Measurements from ENCODE around the gene DIO2.

Gene DIO2

GRCh38 chr14:80208461-80208860 is 2.8 kb downstream of the DIO2 start:
- no peak for TF ChIP-seq CTCF (IDR thresholded peaks at IDR 0.05; ENCODE audit: low read length, missing control alignments)
- no peak overlapping the region for H3K4me3 ChIP-seq (replicated peaks; ENCODE audit: low read depth, low read length)
- DNase-seq (ENCODE audit: low read depth): no peak

- no peak for TF ChIP-seq CTCF (IDR thresholded peaks at IDR 0.05; ENCODE audit: low read length, missing control alignments)
- DNase-seq (ENCODE audit: low read depth): no peak
- H3K4me3 ChIP-seq (replicated peaks; ENCODE audit: low read depth, low read length): no peak overlapping the region
Observed at GRCh38 chr14:80206351-80207080, 4.8 kb downstream of the DIO2 start.

DNA sequence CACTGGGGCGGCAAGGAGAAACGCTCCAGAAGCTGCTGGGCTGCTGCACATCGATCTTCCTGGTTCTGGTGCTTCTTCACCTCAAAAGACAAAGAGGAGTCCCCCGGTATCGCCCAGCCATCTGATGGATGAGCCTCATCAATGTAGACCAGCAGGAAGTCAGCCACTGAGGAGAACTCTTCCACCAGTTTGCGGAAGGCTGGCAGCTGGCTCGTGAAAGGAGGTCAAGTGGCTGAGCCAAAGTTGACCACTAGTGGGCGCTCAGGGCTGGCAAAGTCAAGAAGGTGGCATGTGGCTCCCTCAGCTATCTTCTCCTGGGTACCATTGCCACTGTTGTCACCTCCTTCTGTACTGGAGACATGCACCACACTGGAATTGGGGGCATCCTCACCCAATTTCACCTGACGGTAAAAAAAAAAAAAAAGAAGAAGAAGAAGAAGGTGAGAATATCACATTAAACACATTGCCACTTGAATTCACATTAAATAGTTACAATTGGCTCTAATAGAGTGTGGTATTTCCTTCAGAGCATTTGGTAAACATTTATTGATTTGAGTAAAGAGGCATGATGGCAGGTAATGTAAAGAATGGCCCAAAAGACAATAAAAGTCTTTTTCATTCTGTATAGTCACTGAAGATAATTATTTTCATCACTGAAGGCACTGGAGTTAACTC is 8.3 kb downstream of the DIO2 start:
- peak; percentile 46 for TF ChIP-seq CTCF (IDR thresholded peaks at IDR 0.05; ENCODE audit: low read length, missing control alignments)
- no peak overlapping the region for H3K4me3 ChIP-seq (replicated peaks; ENCODE audit: low read depth, low read length)
- DNase-seq (ENCODE audit: low read depth): peak; percentile 11

DNA sequence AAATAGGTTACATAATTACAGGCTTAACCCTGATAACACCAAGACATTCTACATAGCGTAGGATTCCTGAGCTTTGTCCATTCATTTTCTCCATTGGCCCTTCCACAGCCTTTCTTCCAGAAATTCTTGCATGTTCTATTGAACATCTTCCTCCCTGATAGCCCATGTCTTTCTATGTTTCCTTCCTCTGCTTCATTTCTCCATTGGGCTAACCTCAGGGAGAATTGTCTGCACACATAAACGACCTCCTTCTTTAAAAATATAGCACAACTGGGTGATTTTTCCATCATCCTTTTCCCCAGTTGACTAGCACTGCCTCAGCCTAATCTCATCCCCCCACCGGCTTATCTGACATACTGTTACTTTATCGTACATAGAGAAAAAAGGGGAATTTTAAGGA is 11.2 kb downstream of the DIO2 start:
- DNase-seq (ENCODE audit: low read depth): no peak
- no peak overlapping the region for H3K4me3 ChIP-seq (replicated peaks; ENCODE audit: low read depth, low read length)
- TF ChIP-seq CTCF (IDR thresholded peaks at IDR 0.05; ENCODE audit: low read length, missing control alignments): no peak

DNA sequence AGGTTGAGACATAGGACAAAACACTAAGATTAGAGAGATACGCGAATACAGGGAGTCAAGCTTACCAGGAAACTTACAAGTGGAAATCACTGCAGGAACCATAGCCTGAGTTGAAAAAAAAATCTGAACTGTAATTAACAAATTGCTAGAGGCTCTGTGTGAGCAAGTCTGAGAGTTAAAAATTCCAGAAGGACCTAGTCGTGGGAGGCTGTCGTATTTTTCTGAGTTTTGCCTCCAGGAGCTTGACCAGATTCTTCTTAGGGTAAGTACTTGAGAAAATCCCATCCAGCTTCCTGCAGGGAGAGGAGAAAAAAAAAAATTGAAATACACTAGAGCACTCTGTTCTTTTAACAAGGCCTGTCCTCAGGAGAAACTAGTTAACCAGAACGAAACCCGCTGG is 22.7 kb downstream of the DIO2 start:
- TF ChIP-seq CTCF (IDR thresholded peaks at IDR 0.05; ENCODE audit: low read length, missing control alignments): no peak
- no peak overlapping the region for H3K4me3 ChIP-seq (replicated peaks; ENCODE audit: low read depth, low read length)
- no peak for DNase-seq (ENCODE audit: low read depth)

GRCh38 chr14:80186301-80186800 is 25.0 kb downstream of the DIO2 start:
- no peak for TF ChIP-seq CTCF (IDR thresholded peaks at IDR 0.05; ENCODE audit: low read length, missing control alignments)
- H3K4me3 ChIP-seq (replicated peaks; ENCODE audit: low read depth, low read length): no peak overlapping the region
- DNase-seq (ENCODE audit: low read depth): no peak

Measured in fibroblast of pulmonary artery (primary cell).